Endodermal cell (in vitro differentiated cells): Measurements from ENCODE around the gene PIAS3. TPM values are rescaled to one million over a fixed set of nuclear protein-coding genes. Genes with fewer than 3 reads are reported as not detected.

ENCODE experiments used
- DNase-seq: peaks from one replicate; pipeline ENCODE4 v3.0.0-alpha.2; 2017
- H3K27ac ChIP-seq: 2 replicates; pipeline ENCODE4 v1.5.1; 2013; ENCODE audit warnings: mild to moderate bottlenecking, low read depth, low read length, moderate library complexity
- H3K27me3 ChIP-seq: 2 replicates; pipeline ENCODE4 v1.6.1; 2013; ENCODE audit warnings: mild to moderate bottlenecking, low read length, moderate library complexity; ENCODE audit not compliant: insufficient read depth, control insufficient read depth, poor library complexity, severe bottlenecking
- H3K36me3 ChIP-seq: 2 replicates; pipeline ENCODE4 v1.7.0; 2013; ENCODE audit warnings: mild to moderate bottlenecking, low read length, moderate library complexity; ENCODE audit not compliant: control insufficient read depth, insufficient read depth
- H3K4me1 ChIP-seq: one replicate; pipeline ENCODE4 v1.7.0; 2013; ENCODE audit warnings: low read length; ENCODE audit not compliant: control insufficient read depth, insufficient read depth
- H3K4me3 ChIP-seq: 2 replicates; pipeline ENCODE4 v1.5.1; 2013; ENCODE audit warnings: mild to moderate bottlenecking, low read length, moderate library complexity
- H3K9ac ChIP-seq: 2 replicates; pipeline ENCODE4 v1.6.1; 2013; ENCODE audit warnings: mild to moderate bottlenecking, low read length, moderate library complexity; ENCODE audit not compliant: poor library complexity, severe bottlenecking; ENCODE audit errors: extremely low read depth
- H3K9me3 ChIP-seq: 2 replicates; pipeline ENCODE4 v1.6.1; 2013; ENCODE audit warnings: mild to moderate bottlenecking, low read length, moderate library complexity; ENCODE audit not compliant: control insufficient read depth
- H3K27ac Mint-ChIP-seq: 2 replicates; pipeline ENCODE4 v1.8.0; 2020; ENCODE audit warnings: mixed read lengths
- H3K27me3 Mint-ChIP-seq: 2 replicates; pipeline ENCODE4 v1.8.0; 2021; ENCODE audit warnings: mild to moderate bottlenecking, mixed read lengths; ENCODE audit not compliant: insufficient read depth
- H3K36me3 Mint-ChIP-seq: 2 replicates; pipeline ENCODE4 v1.8.0; 2020; ENCODE audit warnings: low read depth, mixed read lengths
- H3K4me1 Mint-ChIP-seq: 2 replicates; pipeline ENCODE4 v1.8.0; 2020; ENCODE audit warnings: mixed read lengths
- H3K4me3 Mint-ChIP-seq: 2 replicates; pipeline ENCODE4 v1.8.0; 2020; ENCODE audit warnings: mild to moderate bottlenecking, moderate library complexity, mixed read lengths
- H3K9me3 Mint-ChIP-seq: 2 replicates; pipeline ENCODE4 v1.8.0; 2020; ENCODE audit warnings: mild to moderate bottlenecking, mixed read lengths
- CTCF ChIP-seq: fragments of 200-600 bp; sonication (generic); conservative IDR thresholded peaks from 2 replicates; pipeline ENCODE4 v1.5.0; 2021; ENCODE audit warnings: antibody characterized with exemption, mild to moderate bottlenecking
- WGBS, 2 experiments: methylation state at CpG; one replicate each; pipeline versions ENCODE4 v1.1.5 to v1.1.7; 2013; ENCODE audit warnings: missing lambda C conversion rate in 2 of 2, mixed read lengths in 1 of 2; ENCODE audit not compliant: insufficient coverage in 1 of 2, insufficient read length in 1 of 2; 5-methylcytosine and 5-hydroxymethylcytosine counted together
- total RNA-seq, 2 donors: library from RNA; stranded (reverse); fragmentation: NEBNext Ultra II Directional in 1 of 2; extraction: Animal tissue kit (Norgen Biotek cat#: 25700) in 1 of 2; gene quantifications; 2 replicates in 1 of 2; 3 replicates in 1 of 2; pipeline ENCODE4 v1.2.1, GENCODE V29; 2021

Gene PIAS3
- total RNA-seq, 2 donors from 2014 or later: 44.8 to 53.4 TPM

GRCh38 chr1:145885738-145886287, 26.9 kb upstream of the PIAS3 start, which contains the start of gene ANKRD35:
Gene ANKRD35 (minus strand): TSS chr1:145885866. CDS start chr1:145885758, 108 bp downstream.
- no peaks in the 10 kb centered on the region for H3K9me3 Mint-ChIP-seq

GRCh38 chr1:145884675-145885074, 25.8 kb upstream of the PIAS3 start:
- H3K4me1 Mint-ChIP-seq: peaks cover 17% of the 10 kb centered on the region
- no peaks in the 10 kb centered on the region for H3K9me3 Mint-ChIP-seq
- H3K27me3 ChIP-seq: peaks cover 33% of the 10 kb centered on the region
- no peak overlapping the region for H3K27ac Mint-ChIP-seq
- no peak overlapping the region for H3K4me3 ChIP-seq
- no peak for TF ChIP-seq CTCF
- no peaks in the 10 kb centered on the region for H3K36me3 ChIP-seq
- H3K4me1 ChIP-seq: peaks cover 2% of the 10 kb centered on the region
- H3K27ac ChIP-seq: no peak overlapping the region
- DNase-seq: no peak
- peaks cover 41% of the 10 kb centered on the region for H3K27me3 Mint-ChIP-seq
- no peak overlapping the region for H3K9ac ChIP-seq
- H3K36me3 Mint-ChIP-seq: no peaks in the 10 kb centered on the region
- H3K4me3 Mint-ChIP-seq: no peak overlapping the region
- no peaks in the 10 kb centered on the region for H3K9me3 ChIP-seq
- WGBS, 2 experiments: 86 to 87% methylated on average over 1 of the region's 1 CpG

More at GRCh38 chr1:145885738-145886287, 26.9 kb upstream of the PIAS3 start, which contains the start of gene ANKRD35:
- Mint-ChIP-seq H3K4me1 (peaks cover 15% of the 10 kb centered on the region), H3K36me3 (no peaks in the 10 kb centered on the region), H3K4me3 (peak within 1 kb of the TSS; percentile 67), H3K27me3 (peaks cover 41% of the 10 kb centered on the region), H3K27ac (no peak within 1 kb of the TSS)
- Histone ChIP-seq H3K9ac (no peak within 1 kb of the TSS), H3K4me1 (no peaks in the 10 kb centered on the region), H3K36me3 (no peaks in the 10 kb centered on the region), H3K9me3 (no peaks in the 10 kb centered on the region), H3K27me3 (peaks cover 33% of the 10 kb centered on the region), H3K27ac (no peak within 1 kb of the TSS), H3K4me3 (peak within 1 kb of the TSS; percentile 81)
- 1 to 2% methylated on average over 9 to 36 of the region's 36 CpGs for WGBS, 2 experiments
- no peak for TF ChIP-seq CTCF
- DNase-seq: peak; percentile 95

GRCh38 chr1:145879775-145880174, 20.9 kb upstream of the PIAS3 start:
- H3K9me3 ChIP-seq: no peaks in the 10 kb centered on the region
- no peaks in the 10 kb centered on the region for H3K36me3 ChIP-seq
- peaks cover 8% of the 10 kb centered on the region for H3K4me1 ChIP-seq
- Mint-ChIP-seq H3K27me3 (peaks cover 59% of the 10 kb centered on the region), H3K9me3 (no peaks in the 10 kb centered on the region), H3K4me3 (no peak overlapping the region), H3K4me1 (peaks cover 13% of the 10 kb centered on the region), H3K27ac (no peak overlapping the region), H3K36me3 (no peaks in the 10 kb centered on the region)
- H3K27ac ChIP-seq: no peak overlapping the region
- no peak for DNase-seq
- peaks cover 30% of the 10 kb centered on the region for H3K27me3 ChIP-seq
- H3K4me3 ChIP-seq: no peak overlapping the region
- no peak for TF ChIP-seq CTCF
- H3K9ac ChIP-seq: no peak overlapping the region
- WGBS, 2 experiments: 36 to 40% methylated on average over 1 to 5 of the region's 5 CpGs
